Measurements from ENCODE around the gene SRPRB. TPM values are rescaled to one million over a fixed set of nuclear protein-coding genes. Genes with fewer than 3 reads are reported as not detected.

SRPRB gene
- total and polyA plus RNA-seq, 2 experiments from 2014 or later, result 25.6 to 36.0 TPM

DNA sequence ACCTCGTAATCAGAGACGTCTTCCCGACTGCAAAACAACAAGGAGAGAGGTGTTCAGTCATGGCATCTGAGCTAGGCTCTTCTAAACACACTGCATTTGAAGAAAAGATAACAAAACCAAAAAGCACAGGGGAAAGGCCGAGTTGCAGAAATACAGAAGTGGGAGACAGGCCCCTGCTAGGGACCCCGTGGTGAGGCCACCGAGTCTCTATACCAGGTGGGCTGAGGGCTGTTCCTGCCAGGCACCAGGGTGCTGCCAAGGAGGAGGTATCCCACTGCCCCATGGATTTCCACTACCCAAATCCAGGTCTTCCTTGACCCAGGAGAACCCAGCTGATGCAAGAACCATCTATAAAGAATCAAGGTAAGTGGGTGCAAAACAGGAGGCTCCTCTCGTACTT is 59.0 kb downstream of the SRPRB start:
- H3K4me2 ChIP-seq, result no peak overlapping the region
- Mint-ChIP-seq H3K36me3 (ENCODE audit: low read depth) (no peaks in the 10 kb centered on the region), H3K27ac (peak overlapping the region; percentile 32; the same call in 1 of the 2 replicates), H3K4me3 (no peak overlapping the region), H3K9me3 (no peaks in the 10 kb centered on the region), H3K27me3 (ENCODE audit: insufficient read depth, low read depth, poor library complexity) (peaks cover 25% of the 10 kb centered on the region), H3K4me1 (peaks cover 20% of the 10 kb centered on the region)
- H3K36me3 ChIP-seq (ENCODE audit: insufficient read depth), result no peaks in the 10 kb centered on the region
- no peak overlapping the region for H3K27ac ChIP-seq (ENCODE audit: low read depth)
- H3F3A ChIP-seq (replicated peaks; ENCODE audit: low read depth), result no peaks in the 10 kb centered on the region
- no peak overlapping the region for H3K4me3 ChIP-seq
- H3K79me2 ChIP-seq (replicated peaks; ENCODE audit: insufficient read depth), result no peaks in the 10 kb centered on the region
- DNase-seq (ENCODE audit: low spot score) (no peak), ATAC-seq (no peak)
- no peak overlapping the region for H2AFZ ChIP-seq
- H3K27me3 ChIP-seq (ENCODE audit: insufficient read depth), result no peaks in the 10 kb centered on the region
- no peaks in the 10 kb centered on the region for H3K4me1 ChIP-seq (ENCODE audit: insufficient read depth)
- no peaks in the 10 kb centered on the region for H4K20me1 ChIP-seq (replicated peaks; ENCODE audit: insufficient read depth)
- no peaks in the 10 kb centered on the region for H3K9me2 ChIP-seq (ENCODE audit: insufficient read depth)
- no peak for TF ChIP-seq ZNF331 (CRISPR knock-in tag; IDR thresholded peaks at IDR 0.05; ENCODE audit: low read depth)
- no peak for TF ChIP-seq NANOG (IDR thresholded peaks at IDR 0.05; ENCODE audit: borderline replicate concordance)
- TF ChIP-seq CREB1 (CRISPR knock-in tag; IDR thresholded peaks at IDR 0.05; ENCODE audit: low read depth), result no peak
- TF ChIP-seq JUNB (IDR thresholded peaks at IDR 0.05; ENCODE audit: unreplicated experiment), result no peak
- TF ChIP-seq, protein P1, sequence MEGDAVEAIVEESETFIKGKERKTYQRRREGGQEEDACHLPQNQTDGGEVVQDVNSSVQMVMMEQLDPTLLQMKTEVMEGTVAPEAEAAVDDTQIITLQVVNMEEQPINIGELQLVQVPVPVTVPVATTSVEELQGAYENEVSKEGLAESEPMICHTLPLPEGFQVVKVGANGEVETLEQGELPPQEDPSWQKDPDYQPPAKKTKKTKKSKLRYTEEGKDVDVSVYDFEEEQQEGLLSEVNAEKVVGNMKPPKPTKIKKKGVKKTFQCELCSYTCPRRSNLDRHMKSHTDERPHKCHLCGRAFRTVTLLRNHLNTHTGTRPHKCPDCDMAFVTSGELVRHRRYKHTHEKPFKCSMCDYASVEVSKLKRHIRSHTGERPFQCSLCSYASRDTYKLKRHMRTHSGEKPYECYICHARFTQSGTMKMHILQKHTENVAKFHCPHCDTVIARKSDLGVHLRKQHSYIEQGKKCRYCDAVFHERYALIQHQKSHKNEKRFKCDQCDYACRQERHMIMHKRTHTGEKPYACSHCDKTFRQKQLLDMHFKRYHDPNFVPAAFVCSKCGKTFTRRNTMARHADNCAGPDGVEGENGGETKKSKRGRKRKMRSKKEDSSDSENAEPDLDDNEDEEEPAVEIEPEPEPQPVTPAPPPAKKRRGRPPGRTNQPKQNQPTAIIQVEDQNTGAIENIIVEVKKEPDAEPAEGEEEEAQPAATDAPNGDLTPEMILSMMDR (conservative IDR thresholded peaks at IDR 0.05; ENCODE audit: low read depth in 2 of 2), result no peak
- TF ChIP-seq ZNF114 (CRISPR knock-in tag; IDR thresholded peaks at IDR 0.05), result no peak
- TF ChIP-seq STAT1 (IDR thresholded peaks at IDR 0.05; ENCODE audit: unreplicated experiment), result no peak
- TF ChIP-seq, protein P2, sequence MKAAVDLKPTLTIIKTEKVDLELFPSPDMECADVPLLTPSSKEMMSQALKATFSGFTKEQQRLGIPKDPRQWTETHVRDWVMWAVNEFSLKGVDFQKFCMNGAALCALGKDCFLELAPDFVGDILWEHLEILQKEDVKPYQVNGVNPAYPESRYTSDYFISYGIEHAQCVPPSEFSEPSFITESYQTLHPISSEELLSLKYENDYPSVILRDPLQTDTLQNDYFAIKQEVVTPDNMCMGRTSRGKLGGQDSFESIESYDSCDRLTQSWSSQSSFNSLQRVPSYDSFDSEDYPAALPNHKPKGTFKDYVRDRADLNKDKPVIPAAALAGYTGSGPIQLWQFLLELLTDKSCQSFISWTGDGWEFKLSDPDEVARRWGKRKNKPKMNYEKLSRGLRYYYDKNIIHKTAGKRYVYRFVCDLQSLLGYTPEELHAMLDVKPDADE (IDR thresholded peaks at IDR 0.05), result no peak
- TF ChIP-seq POLR2AphosphoS5 (IDR thresholded peaks at IDR 0.05; ENCODE audit: low read depth), result no peak
- TF ChIP-seq EZH2phosphoT487 (IDR thresholded peaks at IDR 0.05; ENCODE audit: unreplicated experiment), result no peak
- TF ChIP-seq, protein P3, sequence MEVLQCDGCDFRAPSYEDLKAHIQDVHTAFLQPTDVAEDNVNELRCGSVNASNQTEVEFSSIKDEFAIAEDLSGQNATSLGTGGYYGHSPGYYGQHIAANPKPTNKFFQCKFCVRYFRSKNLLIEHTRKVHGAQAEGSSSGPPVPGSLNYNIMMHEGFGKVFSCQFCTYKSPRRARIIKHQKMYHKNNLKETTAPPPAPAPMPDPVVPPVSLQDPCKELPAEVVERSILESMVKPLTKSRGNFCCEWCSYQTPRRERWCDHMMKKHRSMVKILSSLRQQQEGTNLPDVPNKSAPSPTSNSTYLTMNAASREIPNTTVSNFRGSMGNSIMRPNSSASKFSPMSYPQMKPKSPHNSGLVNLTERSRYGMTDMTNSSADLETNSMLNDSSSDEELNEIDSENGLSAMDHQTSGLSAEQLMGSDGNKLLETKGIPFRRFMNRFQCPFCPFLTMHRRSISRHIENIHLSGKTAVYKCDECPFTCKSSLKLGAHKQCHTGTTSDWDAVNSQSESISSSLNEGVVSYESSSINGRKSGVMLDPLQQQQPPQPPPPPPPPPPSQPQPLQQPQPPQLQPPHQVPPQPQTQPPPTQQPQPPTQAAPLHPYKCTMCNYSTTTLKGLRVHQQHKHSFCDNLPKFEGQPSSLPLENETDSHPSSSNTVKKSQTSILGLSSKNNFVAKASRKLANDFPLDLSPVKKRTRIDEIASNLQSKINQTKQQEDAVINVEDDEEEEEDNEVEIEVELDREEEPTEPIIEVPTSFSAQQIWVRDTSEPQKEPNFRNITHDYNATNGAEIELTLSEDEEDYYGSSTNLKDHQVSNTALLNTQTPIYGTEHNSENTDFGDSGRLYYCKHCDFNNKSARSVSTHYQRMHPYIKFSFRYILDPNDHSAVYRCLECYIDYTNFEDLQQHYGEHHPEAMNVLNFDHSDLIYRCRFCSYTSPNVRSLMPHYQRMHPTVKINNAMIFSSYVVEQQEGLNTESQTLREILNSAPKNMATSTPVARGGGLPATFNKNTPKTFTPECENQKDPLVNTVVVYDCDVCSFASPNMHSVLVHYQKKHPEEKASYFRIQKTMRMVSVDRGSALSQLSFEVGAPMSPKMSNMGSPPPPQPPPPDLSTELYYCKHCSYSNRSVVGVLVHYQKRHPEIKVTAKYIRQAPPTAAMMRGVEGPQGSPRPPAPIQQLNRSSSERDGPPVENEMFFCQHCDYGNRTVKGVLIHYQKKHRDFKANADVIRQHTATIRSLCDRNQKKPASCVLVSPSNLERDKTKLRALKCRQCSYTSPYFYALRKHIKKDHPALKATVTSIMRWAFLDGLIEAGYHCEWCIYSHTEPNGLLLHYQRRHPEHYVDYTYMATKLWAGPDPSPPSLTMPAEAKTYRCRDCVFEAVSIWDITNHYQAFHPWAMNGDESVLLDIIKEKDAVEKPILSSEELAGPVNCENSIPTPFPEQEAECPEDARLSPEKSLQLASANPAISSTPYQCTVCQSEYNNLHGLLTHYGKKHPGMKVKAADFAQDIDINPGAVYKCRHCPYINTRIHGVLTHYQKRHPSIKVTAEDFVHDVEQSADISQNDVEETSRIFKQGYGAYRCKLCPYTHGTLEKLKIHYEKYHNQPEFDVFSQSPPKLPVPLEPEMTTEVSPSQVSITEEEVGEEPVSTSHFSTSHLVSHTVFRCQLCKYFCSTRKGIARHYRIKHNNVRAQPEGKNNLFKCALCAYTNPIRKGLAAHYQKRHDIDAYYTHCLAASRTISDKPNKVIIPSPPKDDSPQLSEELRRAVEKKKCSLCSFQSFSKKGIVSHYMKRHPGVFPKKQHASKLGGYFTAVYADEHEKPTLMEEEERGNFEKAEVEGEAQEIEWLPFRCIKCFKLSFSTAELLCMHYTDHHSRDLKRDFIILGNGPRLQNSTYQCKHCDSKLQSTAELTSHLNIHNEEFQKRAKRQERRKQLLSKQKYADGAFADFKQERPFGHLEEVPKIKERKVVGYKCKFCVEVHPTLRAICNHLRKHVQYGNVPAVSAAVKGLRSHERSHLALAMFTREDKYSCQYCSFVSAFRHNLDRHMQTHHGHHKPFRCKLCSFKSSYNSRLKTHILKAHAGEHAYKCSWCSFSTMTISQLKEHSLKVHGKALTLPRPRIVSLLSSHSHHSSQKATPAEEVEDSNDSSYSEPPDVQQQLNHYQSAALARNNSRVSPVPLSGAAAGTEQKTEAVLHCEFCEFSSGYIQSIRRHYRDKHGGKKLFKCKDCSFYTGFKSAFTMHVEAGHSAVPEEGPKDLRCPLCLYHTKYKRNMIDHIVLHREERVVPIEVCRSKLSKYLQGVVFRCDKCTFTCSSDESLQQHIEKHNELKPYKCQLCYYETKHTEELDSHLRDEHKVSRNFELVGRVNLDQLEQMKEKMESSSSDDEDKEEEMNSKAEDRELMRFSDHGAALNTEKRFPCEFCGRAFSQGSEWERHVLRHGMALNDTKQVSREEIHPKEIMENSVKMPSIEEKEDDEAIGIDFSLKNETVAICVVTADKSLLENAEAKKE (CRISPR knock-in tag; IDR thresholded peaks at IDR 0.05), result no peak
